ENCODE measurements around the gene ABCA8.

Gene ABCA8

GRCh38 chr17:68987966-68988365, 32.8 kb upstream of the ABCA8 start:
- no peaks in the 10 kb centered on the region for H4K20me1 ChIP-seq (ENCODE audit: control insufficient read depth, insufficient read depth, low read depth, low read length)
- no peaks in the 10 kb centered on the region for H3F3A ChIP-seq (ENCODE audit: control insufficient read depth, insufficient read depth)
- no peaks in the 10 kb centered on the region for H3K9me2 ChIP-seq (replicated peaks; ENCODE audit: control insufficient read depth, low read length)
- no peak overlapping the region for H3K4me2 ChIP-seq (ENCODE audit: low read length)
- no peaks in the 10 kb centered on the region for H3K4me1 ChIP-seq (ENCODE audit: control insufficient read depth, low read length)
- no peaks in the 10 kb centered on the region for H3K79me2 ChIP-seq (ENCODE audit: control insufficient read depth, low read length)
- no peak overlapping the region for H3K27ac ChIP-seq (ENCODE audit: low read depth, low read length)
- H3K4me3 ChIP-seq (ENCODE audit: low read length): no peak overlapping the region
- TF ChIP-seq, protein P1, sequence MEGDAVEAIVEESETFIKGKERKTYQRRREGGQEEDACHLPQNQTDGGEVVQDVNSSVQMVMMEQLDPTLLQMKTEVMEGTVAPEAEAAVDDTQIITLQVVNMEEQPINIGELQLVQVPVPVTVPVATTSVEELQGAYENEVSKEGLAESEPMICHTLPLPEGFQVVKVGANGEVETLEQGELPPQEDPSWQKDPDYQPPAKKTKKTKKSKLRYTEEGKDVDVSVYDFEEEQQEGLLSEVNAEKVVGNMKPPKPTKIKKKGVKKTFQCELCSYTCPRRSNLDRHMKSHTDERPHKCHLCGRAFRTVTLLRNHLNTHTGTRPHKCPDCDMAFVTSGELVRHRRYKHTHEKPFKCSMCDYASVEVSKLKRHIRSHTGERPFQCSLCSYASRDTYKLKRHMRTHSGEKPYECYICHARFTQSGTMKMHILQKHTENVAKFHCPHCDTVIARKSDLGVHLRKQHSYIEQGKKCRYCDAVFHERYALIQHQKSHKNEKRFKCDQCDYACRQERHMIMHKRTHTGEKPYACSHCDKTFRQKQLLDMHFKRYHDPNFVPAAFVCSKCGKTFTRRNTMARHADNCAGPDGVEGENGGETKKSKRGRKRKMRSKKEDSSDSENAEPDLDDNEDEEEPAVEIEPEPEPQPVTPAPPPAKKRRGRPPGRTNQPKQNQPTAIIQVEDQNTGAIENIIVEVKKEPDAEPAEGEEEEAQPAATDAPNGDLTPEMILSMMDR (IDR thresholded peaks at IDR 0.05; ENCODE audit: low read depth, low read length, poor library complexity, severe bottlenecking): no peak
- no peak for TF ChIP-seq EZH2phosphoT487 (IDR thresholded peaks at IDR 0.05; ENCODE audit: borderline replicate concordance, low read length)
- H3K9me3 ChIP-seq (ENCODE audit: control insufficient read depth, insufficient read depth, low read length): no peaks in the 10 kb centered on the region
- H3K36me3 ChIP-seq (ENCODE audit: control insufficient read depth, low read length): no peaks in the 10 kb centered on the region
- no peaks in the 10 kb centered on the region for H3K27me3 ChIP-seq (ENCODE audit: control insufficient read depth, low read length)

DNA sequence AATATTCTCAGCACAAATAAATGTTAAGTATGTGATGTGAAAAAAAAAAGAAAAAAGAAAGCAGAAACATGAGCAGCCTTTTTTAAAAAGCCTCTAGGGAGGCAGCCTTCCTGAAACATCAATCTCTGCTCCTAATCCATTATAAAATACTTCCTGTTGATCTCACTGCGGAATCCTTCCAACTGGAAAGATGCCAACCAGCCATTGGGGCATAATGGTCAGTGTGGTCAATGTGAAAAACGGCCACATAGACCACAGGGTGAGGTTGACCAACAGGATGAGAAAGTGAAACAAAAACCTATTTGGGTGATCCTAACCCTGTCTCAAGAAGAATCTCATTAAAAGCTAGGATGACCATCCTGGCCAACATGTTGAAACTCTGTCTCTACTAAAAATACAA, 26.1 kb upstream of the ABCA8 start:
- no peaks in the 10 kb centered on the region for H3K36me3 ChIP-seq (ENCODE audit: control insufficient read depth, low read length)
- no peak overlapping the region for H3K27ac ChIP-seq (ENCODE audit: low read depth, low read length)
- no peaks in the 10 kb centered on the region for H3K4me1 ChIP-seq (ENCODE audit: control insufficient read depth, low read length)
- no peaks in the 10 kb centered on the region for H3F3A ChIP-seq (ENCODE audit: control insufficient read depth, insufficient read depth)
- TF ChIP-seq EZH2phosphoT487 (IDR thresholded peaks at IDR 0.05; ENCODE audit: borderline replicate concordance, low read length): no peak
- TF ChIP-seq, protein P1 (IDR thresholded peaks at IDR 0.05; ENCODE audit: low read depth, low read length, poor library complexity, severe bottlenecking): no peak
- no peak overlapping the region for H3K4me3 ChIP-seq (ENCODE audit: low read length)
- no peaks in the 10 kb centered on the region for H3K79me2 ChIP-seq (ENCODE audit: control insufficient read depth, low read length)
- H3K27me3 ChIP-seq (ENCODE audit: control insufficient read depth, low read length): no peaks in the 10 kb centered on the region
- H3K4me2 ChIP-seq (ENCODE audit: low read length): no peak overlapping the region
- no peaks in the 10 kb centered on the region for H4K20me1 ChIP-seq (ENCODE audit: control insufficient read depth, insufficient read depth, low read depth, low read length)
- no peaks in the 10 kb centered on the region for H3K9me3 ChIP-seq (ENCODE audit: control insufficient read depth, insufficient read depth, low read length)
- H3K9me2 ChIP-seq (replicated peaks; ENCODE audit: control insufficient read depth, low read length): no peaks in the 10 kb centered on the region

- TF ChIP-seq, protein P1 (IDR thresholded peaks at IDR 0.05; ENCODE audit: low read depth, low read length, poor library complexity, severe bottlenecking): no peak
- TF ChIP-seq EZH2phosphoT487 (IDR thresholded peaks at IDR 0.05; ENCODE audit: borderline replicate concordance, low read length): no peak
- H3K36me3 ChIP-seq (ENCODE audit: control insufficient read depth, low read length): no peaks in the 10 kb centered on the region
- no peak overlapping the region for H3K27ac ChIP-seq (ENCODE audit: low read depth, low read length)
- no peaks in the 10 kb centered on the region for H3K9me3 ChIP-seq (ENCODE audit: control insufficient read depth, insufficient read depth, low read length)
- H3K79me2 ChIP-seq (ENCODE audit: control insufficient read depth, low read length): no peaks in the 10 kb centered on the region
- H3K4me3 ChIP-seq (ENCODE audit: low read length): no peak overlapping the region
- H3K27me3 ChIP-seq (ENCODE audit: control insufficient read depth, low read length): no peaks in the 10 kb centered on the region
- H3K4me2 ChIP-seq (ENCODE audit: low read length): no peak overlapping the region
- H3F3A ChIP-seq (ENCODE audit: control insufficient read depth, insufficient read depth): no peaks in the 10 kb centered on the region
- no peaks in the 10 kb centered on the region for H4K20me1 ChIP-seq (ENCODE audit: control insufficient read depth, insufficient read depth, low read depth, low read length)
- no peaks in the 10 kb centered on the region for H3K9me2 ChIP-seq (replicated peaks; ENCODE audit: control insufficient read depth, low read length)
- H3K4me1 ChIP-seq (ENCODE audit: control insufficient read depth, low read length): no peaks in the 10 kb centered on the region
Observed at GRCh38 chr17:68973098-68973846, 18.1 kb upstream of the ABCA8 start.
